HG03196 (cell line): ENCODE data around the gene GFPT2.
A peak's percentile ranks its signal among the peaks of the same experiment; 100 is the strongest.

Experiments
- ATAC-seq: cut with Tn5 transposase; IDR thresholded peaks from one replicate; pipeline ENCODE4 v1.9.1; 2021; ENCODE audit not compliant: unreplicated experiment

Gene GFPT2

GRCh38 chr5:180353048-180353979 is at the start of gene GFPT2:
TSS of gene GFPT2 (minus strand) at chr5:180353336. CDS start at chr5:180353217, 119 bp downstream.
- peak; percentile 67 for ATAC-seq

- no peak for ATAC-seq
Observed at GRCh38 chr5:180402716-180403115, 49.6 kb upstream of the GFPT2 start.

- no peak for ATAC-seq
Observed at GRCh38 chr5:180401229-180401907, 48.2 kb upstream of the GFPT2 start.

GRCh38 chr5:180400416-180400815 is 47.3 kb upstream of the GFPT2 start:
- no peak for ATAC-seq

GRCh38 chr5:180399401-180400215 is 46.5 kb upstream of the GFPT2 start:
- no peak for ATAC-seq

GRCh38 chr5:180396926-180397325 is 43.8 kb upstream of the GFPT2 start:
- ATAC-seq, result no peak

- no peak for ATAC-seq
Observed at GRCh38 chr5:180395540-180396274, 42.6 kb upstream of the GFPT2 start.

GRCh38 chr5:180394031-180394636 is 41.0 kb upstream of the GFPT2 start:
- no peak for ATAC-seq

- ATAC-seq, result no peak
Observed at GRCh38 chr5:180391276-180391675, 38.1 kb upstream of the GFPT2 start.

GRCh38 chr5:180390441-180391190 is 37.5 kb upstream of the GFPT2 start:
- no peak for ATAC-seq

- no peak for ATAC-seq
Observed at GRCh38 chr5:180389252-180390101, 36.3 kb upstream of the GFPT2 start.

GRCh38 chr5:180387798-180388197 is 34.7 kb upstream of the GFPT2 start:
- ATAC-seq, result no peak

- no peak for ATAC-seq
Observed at GRCh38 chr5:180382926-180383325, 29.8 kb upstream of the GFPT2 start.

- no peak for ATAC-seq
Observed at GRCh38 chr5:180381851-180382480, 28.8 kb upstream of the GFPT2 start.

- no peak for ATAC-seq
Observed at GRCh38 chr5:180381428-180381827, 28.3 kb upstream of the GFPT2 start.

- no peak for ATAC-seq
Observed at GRCh38 chr5:180380856-180381255, 27.7 kb upstream of the GFPT2 start.

- ATAC-seq, result no peak
Observed at GRCh38 chr5:180380441-180380840, 27.3 kb upstream of the GFPT2 start.
